ENCODE results near the gene KLF1.

DNA sequence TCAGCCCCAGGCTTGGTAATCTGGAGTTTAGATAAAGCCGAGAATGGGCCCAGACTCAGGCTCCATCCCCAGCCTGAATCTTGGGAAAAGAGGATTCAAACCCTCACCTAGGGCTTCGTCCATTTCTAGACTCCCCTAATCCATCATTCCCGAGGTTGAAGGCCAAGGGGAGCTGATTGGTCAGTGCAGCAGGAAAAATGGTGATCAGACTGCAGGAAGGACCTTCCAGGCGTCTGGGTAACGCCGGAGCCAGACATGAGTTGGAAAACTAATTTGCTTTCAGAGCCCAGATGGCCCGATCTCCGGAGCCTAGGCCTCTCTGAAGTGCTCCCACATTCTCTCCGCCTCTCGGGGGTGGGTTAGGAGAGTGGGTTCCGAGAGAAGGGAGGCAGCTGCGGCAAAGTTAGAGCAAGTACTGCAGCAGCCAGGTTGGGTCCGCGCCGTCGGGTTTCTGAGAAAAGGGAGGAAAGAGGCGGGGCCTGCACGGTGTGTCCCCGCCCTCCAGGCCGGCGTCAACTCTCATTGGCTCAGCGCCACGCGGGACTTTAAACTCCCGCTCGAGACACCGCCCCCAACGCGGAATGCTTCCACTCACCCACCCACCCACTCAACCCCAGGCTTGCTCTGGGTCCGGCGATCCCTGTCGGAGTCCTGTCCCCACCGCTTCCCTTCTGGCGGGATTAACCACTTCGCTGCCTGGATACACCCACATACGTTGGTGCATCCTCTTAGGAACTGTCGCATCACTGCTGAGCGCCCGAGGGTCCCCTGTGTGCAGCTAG, 51.8 kb downstream of the KLF1 start:
- TF ChIP-seq, protein P1, sequence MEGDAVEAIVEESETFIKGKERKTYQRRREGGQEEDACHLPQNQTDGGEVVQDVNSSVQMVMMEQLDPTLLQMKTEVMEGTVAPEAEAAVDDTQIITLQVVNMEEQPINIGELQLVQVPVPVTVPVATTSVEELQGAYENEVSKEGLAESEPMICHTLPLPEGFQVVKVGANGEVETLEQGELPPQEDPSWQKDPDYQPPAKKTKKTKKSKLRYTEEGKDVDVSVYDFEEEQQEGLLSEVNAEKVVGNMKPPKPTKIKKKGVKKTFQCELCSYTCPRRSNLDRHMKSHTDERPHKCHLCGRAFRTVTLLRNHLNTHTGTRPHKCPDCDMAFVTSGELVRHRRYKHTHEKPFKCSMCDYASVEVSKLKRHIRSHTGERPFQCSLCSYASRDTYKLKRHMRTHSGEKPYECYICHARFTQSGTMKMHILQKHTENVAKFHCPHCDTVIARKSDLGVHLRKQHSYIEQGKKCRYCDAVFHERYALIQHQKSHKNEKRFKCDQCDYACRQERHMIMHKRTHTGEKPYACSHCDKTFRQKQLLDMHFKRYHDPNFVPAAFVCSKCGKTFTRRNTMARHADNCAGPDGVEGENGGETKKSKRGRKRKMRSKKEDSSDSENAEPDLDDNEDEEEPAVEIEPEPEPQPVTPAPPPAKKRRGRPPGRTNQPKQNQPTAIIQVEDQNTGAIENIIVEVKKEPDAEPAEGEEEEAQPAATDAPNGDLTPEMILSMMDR (conservative IDR thresholded peaks at IDR 0.05; ENCODE audit: low read depth, low read length), result no peak
- no peak for TF ChIP-seq EZH2 (IDR thresholded peaks at IDR 0.05; ENCODE audit: borderline replicate concordance, low read depth, low read length, poor library complexity, severe bottlenecking)
